Middle frontal gyrus (tissue), 1 donor: ENCODE measurements around the gene TMEM165.

Source experiments
- DNase-seq: peaks from one replicate; pipeline ENCODE4 v3.0.0-alpha.2; 2015; ENCODE audit warnings: low spot score; ENCODE audit errors: extremely low spot score

Gene TMEM165

DNA sequence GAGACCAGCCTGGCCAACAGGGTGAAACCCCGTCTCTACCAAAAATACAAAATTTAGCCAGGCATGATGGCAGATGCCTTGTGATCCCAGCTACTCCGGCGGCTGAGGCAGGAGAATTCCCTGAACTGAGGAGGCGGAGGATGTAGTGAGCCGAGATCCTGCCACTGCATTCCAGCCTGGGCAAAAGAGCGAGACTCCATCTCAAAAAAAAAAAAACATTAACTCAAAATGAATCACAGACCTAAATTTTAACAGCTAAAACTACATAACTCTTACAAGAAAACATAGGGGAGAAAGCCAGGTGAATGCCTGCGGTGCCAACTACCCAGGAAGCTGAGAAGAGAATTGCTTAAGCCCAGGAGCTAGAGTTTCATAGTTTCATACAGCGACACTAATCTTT is 54.8 kb downstream of the TMEM165 start:
- DNase-seq, result no peak

DNA sequence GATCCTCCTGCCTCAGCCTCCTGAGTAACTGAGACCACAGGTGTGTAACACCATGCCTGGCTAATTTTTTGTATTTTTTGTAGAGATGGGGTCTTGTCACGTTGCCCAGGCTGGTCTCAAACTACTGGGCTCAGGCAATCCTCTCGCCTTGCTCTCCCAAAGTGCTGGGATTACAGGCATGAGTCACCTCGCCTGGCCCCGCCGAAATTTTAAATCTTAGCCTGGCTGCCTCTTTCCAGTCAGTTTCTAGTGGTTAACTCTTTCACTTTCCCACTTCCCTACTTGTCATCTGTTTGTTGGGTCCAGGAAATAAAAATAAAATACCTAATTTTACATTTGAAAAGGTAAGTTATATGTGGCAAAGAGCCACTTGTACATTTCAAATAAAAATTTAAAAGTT is 62.4 kb downstream of the TMEM165 start:
- DNase-seq, result no peak

GRCh38 chr4:55458611-55459010 is 62.9 kb downstream of the TMEM165 start:
- no peak for DNase-seq

DNA sequence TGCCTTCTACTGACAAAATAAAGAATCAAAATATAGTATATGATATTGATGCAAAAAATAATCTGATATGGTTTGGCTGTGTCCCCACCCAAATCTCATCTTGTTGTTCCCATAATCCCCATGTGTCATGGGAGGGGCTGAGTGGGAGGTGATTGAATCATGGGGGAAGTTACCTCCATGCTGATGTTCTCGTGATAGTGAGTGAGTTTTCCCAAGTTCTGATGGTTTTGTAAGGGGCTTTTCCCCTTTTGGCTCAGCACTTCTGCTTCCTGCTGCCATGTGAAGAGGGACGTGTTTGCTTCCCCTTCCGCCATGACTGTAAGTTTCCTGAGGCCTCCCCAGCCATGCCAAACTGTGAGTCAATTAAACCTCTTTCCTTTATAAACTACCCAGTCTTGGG is 70.2 kb downstream of the TMEM165 start:
- DNase-seq, result no peak

- no peak for DNase-seq
These were observed 73.0 kb downstream of the TMEM165 start for GRCh38 chr4:55468724-55469123.

DNA sequence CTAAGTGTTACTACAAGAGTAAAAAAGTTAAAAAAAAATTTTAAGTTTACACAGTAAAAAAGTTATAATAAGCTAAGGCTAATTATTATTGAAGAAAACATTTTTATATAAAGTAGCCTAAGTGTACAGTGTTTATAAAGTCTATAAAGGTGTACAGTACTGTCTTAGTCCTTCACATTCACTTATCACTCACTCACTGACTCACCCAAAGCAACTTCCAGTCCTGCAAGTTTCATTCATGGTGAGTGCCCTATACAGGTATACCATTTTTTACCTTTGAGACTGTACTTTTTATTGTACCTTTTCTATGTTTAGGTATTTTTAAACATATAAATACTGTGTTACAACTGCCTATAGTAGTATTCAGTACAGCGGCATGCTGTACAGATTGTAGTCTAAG is 74.2 kb downstream of the TMEM165 start:
- no peak for DNase-seq
